Colonic mucosa (tissue), 4 donors: ENCODE measurements around the gene ABHD15. TPM values are rescaled to one million over a fixed set of nuclear protein-coding genes. Genes with fewer than 3 reads are reported as not detected.
A peak's percentile ranks its signal among the peaks of the same experiment; 100 is the strongest.

Experiments used
- DNase-seq: peaks from one replicate; pipeline ENCODE4 v3.0.0-alpha.2; 2020
- H3K27ac ChIP-seq: fragments of 200-600 bp; one replicate; pipeline ENCODE4 v1.8.0; 2021
- H3K27me3 ChIP-seq: fragments of 200-600 bp; one replicate; pipeline ENCODE4 v1.8.0; 2021
- H3K36me3 ChIP-seq: fragments of 200-600 bp; one replicate; pipeline ENCODE4 v1.8.0; 2021
- H3K4me1 ChIP-seq: fragments of 200-600 bp; one replicate; pipeline ENCODE4 v1.8.0; 2021; ENCODE audit warnings: mild to moderate bottlenecking
- H3K4me3 ChIP-seq: fragments of 200-600 bp; one replicate; pipeline ENCODE4 v1.8.0; 2021
- H3K9ac ChIP-seq, 2 donors: one replicate each; pipeline ENCODE4 v1.7.0; 2013; ENCODE audit warnings: control low read depth in 2 of 2, low read depth in 2 of 2, low read length in 2 of 2
- H3K9me3 ChIP-seq: fragments of 200-600 bp; one replicate; pipeline ENCODE4 v1.8.0; 2021
- intact Hi-C: fragments of 100-400 bp; cut with DNase I; formaldehyde crosslinking; loops from one replicate; pipeline ENCODE4 v1.14.1; 2022
- total RNA-seq, 2 donors: library from RNA; stranded (reverse); fragmentation: NEBNext Ultra II Directional in 1 of 2; extraction: Animal tissue kit (Norgen Biotek cat#: 25700) in 1 of 2; gene quantifications; one replicate each; pipeline ENCODE4 v1.2.1, GENCODE V29; 2021
- TF ChIP-seq, protein P1 (sequence below): fragments of 200-600 bp; IDR thresholded peaks from one replicate; pipeline ENCODE4 v1.8.0; 2022; ENCODE audit warnings: antibody characterized with exemption, mild to moderate bottlenecking
- donor health status: healthy.
- donor health status: DM: no; HTN: no; CAD: no.
- donor health status: DM: no; HTN: no; CAD: no.

ABHD15 gene
- total RNA-seq, 2 donors from 2014 or later, result 17.2 to 20.7 TPM

DNA sequence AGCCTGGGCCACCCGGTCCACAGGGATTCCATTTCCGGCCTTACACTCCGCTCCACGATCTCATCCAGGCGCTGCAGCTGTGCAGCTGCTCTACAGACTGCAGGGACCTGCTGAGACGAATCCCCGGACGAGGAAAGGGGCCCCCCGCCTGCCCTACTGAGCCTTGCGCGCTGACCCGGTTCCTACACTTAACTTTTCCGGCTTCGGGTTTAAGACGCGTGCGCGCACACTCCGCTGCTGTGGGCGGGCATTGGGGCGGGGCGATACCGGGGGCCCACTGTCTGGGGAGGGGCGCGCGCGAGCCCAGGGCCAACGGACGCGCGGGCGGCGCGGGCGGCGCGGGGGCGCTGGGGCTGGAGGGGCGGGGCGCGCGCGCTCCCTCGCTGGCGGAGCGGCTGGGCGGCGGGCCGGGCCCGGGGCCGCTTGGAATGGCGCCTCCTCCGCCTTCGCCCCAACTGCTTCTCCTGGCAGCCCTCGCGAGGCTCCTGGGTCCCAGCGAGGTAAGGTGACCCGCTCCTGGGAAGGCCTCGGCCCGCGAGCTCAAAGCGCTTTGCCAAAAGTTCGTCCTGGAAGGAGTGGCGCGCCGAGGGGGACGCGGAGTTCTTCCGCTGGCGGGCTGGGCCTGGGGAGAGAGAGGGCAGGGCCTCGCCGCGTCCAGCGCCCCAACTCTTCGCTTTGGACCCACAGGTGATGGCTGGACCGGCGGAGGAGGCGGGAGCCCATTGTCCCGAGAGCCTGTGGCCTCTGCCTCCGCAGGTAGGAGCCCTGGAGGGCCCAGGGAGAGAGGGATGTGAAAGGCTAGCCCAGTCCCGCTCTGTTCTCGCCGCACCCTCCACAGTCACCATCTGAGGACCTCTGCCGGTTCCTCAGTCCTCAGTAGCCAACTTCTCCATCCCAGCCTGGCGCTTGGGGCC is 1.8 kb upstream of the ABHD15 start, which contains the start of gene TP53I13:
Gene TP53I13, plus strand, starts transcription at position 371 of the 914 bp plus-strand sequence. Its CDS starts 58 bp downstream, at position 429.
- Histone ChIP-seq H3K27me3 (no peaks in the 10 kb centered on the region), H3K4me1 (peaks cover 8% of the 10 kb centered on the region), H3K36me3 (no peaks in the 10 kb centered on the region), H3K9me3 (no peaks in the 10 kb centered on the region), H3K4me3 (peak within 1 kb of the TSS; percentile 82), H3K9ac (peak within 1 kb of the TSS; percentile 85 to 88), H3K27ac (peak within 1 kb of the TSS; percentile 94)
- DNase-seq, result peak; percentile 95
- intact Hi-C loops, result no loop called here
- TF ChIP-seq, protein P1, sequence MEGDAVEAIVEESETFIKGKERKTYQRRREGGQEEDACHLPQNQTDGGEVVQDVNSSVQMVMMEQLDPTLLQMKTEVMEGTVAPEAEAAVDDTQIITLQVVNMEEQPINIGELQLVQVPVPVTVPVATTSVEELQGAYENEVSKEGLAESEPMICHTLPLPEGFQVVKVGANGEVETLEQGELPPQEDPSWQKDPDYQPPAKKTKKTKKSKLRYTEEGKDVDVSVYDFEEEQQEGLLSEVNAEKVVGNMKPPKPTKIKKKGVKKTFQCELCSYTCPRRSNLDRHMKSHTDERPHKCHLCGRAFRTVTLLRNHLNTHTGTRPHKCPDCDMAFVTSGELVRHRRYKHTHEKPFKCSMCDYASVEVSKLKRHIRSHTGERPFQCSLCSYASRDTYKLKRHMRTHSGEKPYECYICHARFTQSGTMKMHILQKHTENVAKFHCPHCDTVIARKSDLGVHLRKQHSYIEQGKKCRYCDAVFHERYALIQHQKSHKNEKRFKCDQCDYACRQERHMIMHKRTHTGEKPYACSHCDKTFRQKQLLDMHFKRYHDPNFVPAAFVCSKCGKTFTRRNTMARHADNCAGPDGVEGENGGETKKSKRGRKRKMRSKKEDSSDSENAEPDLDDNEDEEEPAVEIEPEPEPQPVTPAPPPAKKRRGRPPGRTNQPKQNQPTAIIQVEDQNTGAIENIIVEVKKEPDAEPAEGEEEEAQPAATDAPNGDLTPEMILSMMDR, result no peak

DNA sequence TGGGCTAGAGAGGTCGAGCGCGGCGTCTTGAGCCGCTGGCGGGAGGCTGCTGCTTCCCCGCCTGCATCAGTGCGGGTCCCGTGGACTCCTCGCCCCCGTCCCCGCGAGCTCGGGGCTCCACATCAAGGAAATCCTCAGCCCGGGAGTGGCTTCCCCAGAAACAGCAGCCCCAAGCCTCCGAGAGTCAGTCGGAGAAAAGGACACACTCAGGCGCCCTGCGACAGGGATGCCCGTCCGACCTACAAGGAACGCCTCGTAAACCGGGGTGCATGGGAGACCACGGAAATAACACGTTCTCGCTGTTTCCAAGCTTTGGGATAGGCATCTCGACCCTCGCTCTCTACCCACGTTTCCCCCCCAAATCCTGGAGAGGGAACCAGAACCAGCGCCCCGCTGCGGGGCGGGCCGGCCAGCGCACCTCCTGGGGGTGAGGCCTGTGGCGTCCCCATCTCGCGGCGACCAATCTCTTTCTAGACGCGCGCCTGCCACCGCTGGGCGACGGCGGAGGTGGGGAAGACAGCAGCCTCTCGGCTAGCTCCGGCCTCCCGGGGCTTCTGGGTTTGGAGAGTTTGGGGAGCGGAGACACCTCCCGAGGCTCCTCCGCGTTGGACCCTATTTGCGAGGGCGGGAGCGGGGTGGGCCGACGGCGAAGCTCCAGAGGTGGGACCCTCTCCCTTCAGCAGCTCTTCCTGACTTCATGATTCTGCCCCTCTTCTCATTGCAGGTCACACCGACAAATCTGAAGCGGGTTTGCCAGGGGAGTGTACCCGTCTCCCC is 905 bp upstream of the ABHD15 start:
- no peaks in the 10 kb centered on the region for H3K9me3 ChIP-seq
- peak overlapping the region; percentile 94 for H3K27ac ChIP-seq
- intact Hi-C loops, result no loop called here
- H3K27me3 ChIP-seq, result no peaks in the 10 kb centered on the region
- peaks cover 8% of the 10 kb centered on the region for H3K4me1 ChIP-seq
- TF ChIP-seq, protein P1, result no peak
- H3K4me3 ChIP-seq, result peak overlapping the region; percentile 82
- H3K36me3 ChIP-seq, result no peaks in the 10 kb centered on the region
- H3K9ac ChIP-seq, result peak overlapping the region; percentile 84 to 85
- peak; percentile 80 for DNase-seq

DNA sequence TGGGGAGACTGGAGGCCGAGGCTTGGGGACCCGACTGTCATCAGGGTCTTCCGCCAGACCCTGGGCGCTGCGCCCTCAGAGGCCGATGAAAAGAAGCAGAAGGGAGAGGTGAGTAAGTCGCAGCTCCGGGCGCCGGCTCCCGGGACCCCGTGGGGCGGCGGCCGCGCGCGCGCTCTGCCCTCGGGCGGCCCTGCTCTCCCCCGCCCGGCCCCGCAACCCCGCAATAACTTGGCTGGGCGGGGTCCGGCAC is 392 bp upstream of the ABHD15 start:
- peaks cover 8% of the 10 kb centered on the region for H3K4me1 ChIP-seq

DNA sequence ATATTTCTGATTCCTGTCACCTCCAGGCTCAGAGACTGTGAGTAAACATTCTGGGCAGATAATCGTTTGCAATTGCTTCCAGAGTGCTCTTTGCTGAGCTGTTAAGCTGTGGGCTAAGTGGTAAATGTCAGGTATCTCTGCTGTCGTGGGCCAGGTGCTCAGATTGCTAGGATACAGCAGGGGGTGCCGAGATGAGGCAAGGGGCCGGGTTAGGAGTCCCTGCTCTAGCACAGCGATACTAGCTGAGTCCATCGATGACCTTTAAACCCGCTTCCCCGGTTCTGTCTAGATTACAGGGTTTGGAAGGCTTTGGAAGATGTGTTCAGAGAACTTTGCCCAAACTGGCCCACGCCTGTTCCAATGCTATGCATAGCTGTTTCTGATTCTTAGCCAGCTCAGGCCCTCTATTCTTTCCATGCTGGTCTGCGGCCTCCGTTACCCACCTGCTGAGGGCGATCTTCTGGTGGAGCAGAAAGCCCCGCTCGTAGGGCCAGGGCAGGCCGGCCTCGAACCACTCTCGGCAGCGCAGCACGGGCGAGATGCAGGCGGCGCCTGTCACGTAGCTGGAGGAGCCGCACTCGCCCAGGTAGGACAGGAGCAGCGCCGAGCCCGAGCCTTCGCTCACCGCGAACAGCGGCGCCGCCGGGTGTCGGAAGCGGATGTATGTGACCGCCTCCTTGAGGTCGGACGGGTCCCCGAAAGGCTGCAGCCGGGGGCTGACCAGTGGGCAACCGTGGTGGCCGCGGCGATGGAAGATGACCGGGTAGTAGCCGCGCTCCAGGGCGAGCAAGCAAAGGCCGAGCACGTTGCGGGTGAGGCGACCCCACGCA is 979 bp downstream of the ABHD15 start:
- peaks cover 8% of the 10 kb centered on the region for H3K4me1 ChIP-seq
- peak overlapping the region; percentile 94 for H3K27ac ChIP-seq
- no peaks in the 10 kb centered on the region for H3K36me3 ChIP-seq
- no peaks in the 10 kb centered on the region for H3K9me3 ChIP-seq
- TF ChIP-seq, protein P1, result no peak
- peak overlapping the region; percentile 84 for H3K9ac ChIP-seq
- peak overlapping the region; percentile 82 for H3K4me3 ChIP-seq
- no peaks in the 10 kb centered on the region for H3K27me3 ChIP-seq
- intact Hi-C loops, result no loop called here
- DNase-seq, result peak; percentile 61

More for the DNA sequence above, 392 bp upstream of the ABHD15 start:
- Histone ChIP-seq H3K9me3 (no peaks in the 10 kb centered on the region), H3K27me3 (no peaks in the 10 kb centered on the region), H3K27ac (peak overlapping the region; percentile 94), H3K9ac (peak overlapping the region; percentile 74 to 84), H3K36me3 (no peaks in the 10 kb centered on the region), H3K4me3 (peak overlapping the region; percentile 82)
- intact Hi-C loops, result no loop called here
- DNase-seq, result no peak
- TF ChIP-seq, protein P1, result no peak

DNA sequence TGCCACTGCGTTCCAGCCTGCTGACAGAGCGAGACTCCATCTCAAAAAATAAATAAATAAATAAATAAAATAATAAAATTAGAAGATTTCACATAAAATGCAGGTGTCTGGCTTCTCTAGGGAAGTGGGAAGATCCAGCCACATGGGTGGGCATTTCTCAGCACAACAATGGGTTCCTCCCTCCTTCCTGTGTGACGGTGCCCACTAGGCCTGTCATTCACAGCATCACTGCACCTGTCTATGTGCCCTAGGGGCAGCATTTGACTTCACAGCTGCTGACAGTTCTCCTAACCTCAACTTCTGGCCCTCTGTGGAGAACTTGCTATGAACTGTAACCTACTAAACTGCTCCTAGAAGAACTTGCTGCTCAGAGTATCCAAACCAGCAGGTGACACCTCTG is 3.0 kb downstream of the ABHD15 start:
- intact Hi-C loops, result no loop called here
- H3K9ac ChIP-seq, result peak overlapping the region in 1 of 2 donors; percentile 26
- no peak overlapping the region for H3K27ac ChIP-seq
- no peaks in the 10 kb centered on the region for H3K9me3 ChIP-seq
- no peak overlapping the region for H3K4me3 ChIP-seq
- TF ChIP-seq, protein P1, result no peak
- H3K4me1 ChIP-seq, result peaks cover 8% of the 10 kb centered on the region
- no peak for DNase-seq
- H3K36me3 ChIP-seq, result no peaks in the 10 kb centered on the region
- H3K27me3 ChIP-seq, result no peaks in the 10 kb centered on the region
